Activated naive CD8-positive, alpha-beta T cell treated with anti-CD3 and anti-CD28 coated beads, Interleukin-2, amount 10 ng/mL, durations not matched to agents 7 days and 5 days (primary cell): Measurements from ENCODE around the gene PRDM16. TPM values are rescaled to one million over a fixed set of nuclear protein-coding genes. Genes with fewer than 3 reads are reported as not detected.

Source experiments
- ATAC-seq: fragments of 150-1000 bp; cut with Tn5 transposase; one replicate; pipeline ENCODE4 v1.10.0; 2021; ENCODE audit warnings: low read depth, moderate library complexity
- POLR2A ChIA-PET: fragments of 350-600 bp; sonication (Branson Sonifier 250); formaldehyde crosslinking; loops from one replicate; lab custom pipeline; 2021; ENCODE audit warnings: antibody characterized with exemption; lab: Charles Lee
- DNase-seq: peaks from one replicate; pipeline ENCODE4 v3.0.0; 2021
- H3K27ac Mint-ChIP-seq: one replicate; pipeline ENCODE4 v1.8.0; 2022; ENCODE audit warnings: mild to moderate bottlenecking, mixed read lengths
- H3K27me3 Mint-ChIP-seq: one replicate; pipeline ENCODE4 v1.8.0; 2022; ENCODE audit warnings: mild to moderate bottlenecking, moderate library complexity, mixed read lengths
- H3K36me3 Mint-ChIP-seq: one replicate; pipeline ENCODE4 v1.8.0; 2021; ENCODE audit warnings: mild to moderate bottlenecking, mixed read lengths
- H3K4me1 Mint-ChIP-seq: one replicate; pipeline ENCODE4 v1.8.0; 2021; ENCODE audit warnings: mixed read lengths
- H3K4me3 Mint-ChIP-seq: one replicate; pipeline ENCODE4 v1.8.0; 2022; ENCODE audit warnings: mild to moderate bottlenecking, moderate library complexity, mixed read lengths
- H3K9me3 Mint-ChIP-seq: one replicate; pipeline ENCODE4 v1.8.0; 2021; ENCODE audit warnings: mixed read lengths
- total RNA-seq, 2 experiments: library from RNA; stranded (reverse); gene quantifications; one replicate each; pipeline ENCODE4 v1.2.3, GENCODE V29; 2021

The PRDM16 gene
- total RNA-seq, 2 experiments from 2014 or later, result not detected

DNA sequence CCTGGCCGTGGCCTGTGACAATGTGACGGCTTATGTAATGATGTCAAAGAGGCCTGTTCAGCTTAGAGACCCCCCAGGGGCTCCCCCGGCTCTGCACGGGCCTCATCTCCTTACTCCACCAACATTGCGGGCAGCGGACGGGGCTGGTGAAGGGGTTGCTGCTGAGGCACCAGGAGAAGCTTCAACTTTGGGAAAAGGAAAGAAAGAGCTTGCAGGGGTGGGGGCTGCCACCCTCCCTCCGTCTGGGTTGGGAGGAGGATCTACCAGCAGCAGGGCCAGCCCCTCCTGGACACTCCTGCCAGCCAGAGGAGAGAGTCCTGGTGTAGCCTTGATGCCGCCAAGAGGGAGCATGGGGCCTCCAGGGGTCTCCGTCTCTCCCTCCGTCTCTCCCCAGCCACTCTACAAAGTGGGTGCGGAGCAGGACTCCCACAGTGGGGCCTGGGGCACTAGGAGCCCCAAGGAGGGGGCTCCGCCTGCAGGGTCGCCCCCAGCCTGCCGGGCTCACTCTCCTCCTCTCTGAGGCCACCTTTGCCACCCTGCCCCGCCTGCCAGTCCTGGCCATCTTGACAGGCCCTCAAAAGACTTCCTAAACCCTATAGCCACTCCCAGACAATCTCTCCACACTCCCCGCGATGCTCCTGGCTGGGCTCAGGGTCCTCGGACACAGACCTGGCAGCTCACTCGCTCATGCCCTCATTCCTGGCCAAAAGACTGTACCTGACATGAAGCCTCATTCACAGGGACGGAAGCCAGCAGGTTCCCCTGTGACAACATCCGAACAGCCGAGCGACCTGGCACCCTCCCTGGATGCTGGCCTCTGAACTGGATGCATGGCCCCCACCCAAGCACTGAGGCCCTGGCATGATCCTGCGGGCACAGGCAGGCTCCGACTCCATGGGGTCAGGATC lies 255.0 kb downstream of the PRDM16 start:
- Mint-ChIP-seq H3K36me3 (no peaks in the 10 kb centered on the region), H3K27ac (no peak overlapping the region), H3K9me3 (no peaks in the 10 kb centered on the region), H3K4me3 (no peak overlapping the region), H3K27me3 (no peaks in the 10 kb centered on the region), H3K4me1 (no peaks in the 10 kb centered on the region)
- DNase-seq (no peak), ATAC-seq (no peak)
- POLR2A ChIA-PET, result no interaction called here

DNA sequence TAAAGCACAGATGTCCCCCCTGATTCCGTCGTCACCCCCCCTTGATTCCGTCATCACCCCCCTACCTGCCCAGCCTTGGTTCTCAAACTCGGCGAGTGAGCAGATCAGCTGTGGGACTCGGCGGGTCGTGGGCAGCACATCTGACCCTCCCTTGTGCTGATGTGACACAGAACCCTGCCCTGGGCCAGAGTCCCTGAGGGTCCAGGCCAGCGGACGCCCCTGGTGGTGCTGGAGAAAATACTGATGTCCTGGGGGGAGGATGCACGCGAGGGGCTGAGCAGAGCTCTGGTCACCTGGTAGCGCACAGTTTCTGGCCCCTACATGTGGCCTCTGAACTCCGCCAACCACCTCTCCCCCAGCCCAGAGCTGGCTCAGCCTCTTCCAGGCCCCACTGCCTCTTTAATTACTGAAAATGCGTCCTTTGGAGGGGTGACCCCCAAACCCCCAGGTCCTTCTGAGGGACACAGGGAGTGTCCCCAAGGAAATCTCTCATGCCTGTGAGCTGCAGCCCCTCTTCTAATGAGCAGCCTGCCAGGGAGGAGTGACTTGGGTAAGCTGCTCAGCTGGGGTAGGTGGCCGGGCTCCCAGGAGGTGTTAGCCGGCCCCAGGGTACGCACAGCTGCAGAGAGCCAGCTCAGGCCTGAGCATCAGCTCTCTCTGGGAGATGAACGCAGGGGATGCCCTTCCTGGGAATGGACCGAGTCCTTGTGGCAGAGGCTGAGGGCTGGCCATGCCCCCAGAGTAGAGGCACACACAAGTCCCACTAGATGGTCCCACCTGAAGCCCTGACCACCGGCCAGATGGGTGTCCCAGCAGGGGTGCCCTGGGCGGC lies 255.9 kb downstream of the PRDM16 start:
- Mint-ChIP-seq H3K36me3 (no peaks in the 10 kb centered on the region), H3K27me3 (no peaks in the 10 kb centered on the region), H3K4me1 (no peaks in the 10 kb centered on the region), H3K27ac (no peak overlapping the region), H3K9me3 (no peaks in the 10 kb centered on the region), H3K4me3 (no peak overlapping the region)
- ATAC-seq (no peak), DNase-seq (no peak)
- POLR2A ChIA-PET, result no interaction called here

DNA sequence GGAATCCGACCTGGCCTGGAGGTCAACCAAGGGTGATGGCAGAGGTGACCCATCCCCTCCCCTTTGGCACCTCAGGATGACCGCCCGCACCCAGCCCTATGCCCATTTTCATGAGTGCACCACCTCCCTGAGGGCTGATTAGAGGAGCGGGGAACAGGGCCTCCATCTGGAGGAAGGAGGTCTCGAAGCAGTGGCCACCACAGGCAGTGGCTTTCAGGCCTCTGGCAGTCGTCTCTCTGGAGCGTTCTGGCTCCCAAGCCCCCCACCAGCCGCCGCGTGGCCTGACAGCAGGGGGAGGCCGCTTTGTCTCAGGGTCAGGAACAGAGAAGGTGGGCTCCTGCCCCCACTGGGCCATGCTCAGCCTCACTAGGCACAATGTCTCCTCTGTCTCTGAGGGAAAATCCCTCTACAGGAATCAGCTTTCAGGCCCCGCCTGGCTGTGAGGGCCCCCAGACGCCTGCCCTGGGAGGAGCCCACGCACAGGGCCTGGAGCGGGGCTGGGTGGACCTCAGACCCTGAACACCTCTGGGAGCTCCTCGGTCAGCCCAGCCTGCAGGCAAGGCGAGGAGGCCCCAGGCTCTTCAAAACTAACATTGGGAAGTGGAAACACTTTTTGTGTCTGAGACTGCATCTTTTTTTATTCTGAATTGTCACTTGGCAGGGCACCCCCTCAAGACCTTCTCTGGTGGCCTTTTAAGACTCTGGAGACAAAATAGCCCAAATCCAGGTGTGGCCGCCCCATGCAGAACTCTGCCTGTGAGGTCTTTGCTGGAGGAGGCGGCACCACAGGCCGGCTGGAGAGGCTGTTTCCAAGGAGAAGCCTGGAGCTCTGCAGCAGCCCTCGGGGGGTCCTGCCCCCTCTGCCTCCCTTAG lies 257.7 kb downstream of the PRDM16 start:
- no peaks in the 10 kb centered on the region for H3K36me3 Mint-ChIP-seq
- POLR2A ChIA-PET, result no interaction called here
- no peak for ATAC-seq
- H3K27me3 Mint-ChIP-seq, result no peaks in the 10 kb centered on the region
- H3K9me3 Mint-ChIP-seq, result no peaks in the 10 kb centered on the region
- no peaks in the 10 kb centered on the region for H3K4me1 Mint-ChIP-seq
- no peak overlapping the region for H3K27ac Mint-ChIP-seq
- no peak overlapping the region for H3K4me3 Mint-ChIP-seq
- no peak for DNase-seq

GRCh38 chr1:3327389-3327702 lies 258.3 kb downstream of the PRDM16 start:
- Mint-ChIP-seq H3K27me3 (no peaks in the 10 kb centered on the region), H3K9me3 (no peaks in the 10 kb centered on the region), H3K36me3 (no peaks in the 10 kb centered on the region), H3K4me1 (no peaks in the 10 kb centered on the region), H3K27ac (no peak overlapping the region), H3K4me3 (no peak overlapping the region)
- DNase-seq, result no peak
- ATAC-seq, result no peak
- POLR2A ChIA-PET, result no interaction called here

- DNase-seq, result no peak
- Mint-ChIP-seq H3K27ac (no peak overlapping the region), H3K36me3 (no peaks in the 10 kb centered on the region), H3K4me1 (no peaks in the 10 kb centered on the region), H3K9me3 (no peaks in the 10 kb centered on the region), H3K27me3 (no peaks in the 10 kb centered on the region), H3K4me3 (no peak overlapping the region)
- no peak for ATAC-seq
- POLR2A ChIA-PET, result no interaction called here
These were observed 259.1 kb downstream of the PRDM16 start for GRCh38 chr1:3327936-3328590.

GRCh38 chr1:3329640-3330281 lies 260.8 kb downstream of the PRDM16 start:
- Mint-ChIP-seq H3K9me3 (no peaks in the 10 kb centered on the region), H3K36me3 (no peaks in the 10 kb centered on the region), H3K4me3 (no peak overlapping the region), H3K27me3 (no peaks in the 10 kb centered on the region), H3K4me1 (no peaks in the 10 kb centered on the region), H3K27ac (no peak overlapping the region)
- ATAC-seq (no peak), DNase-seq (no peak)
- POLR2A ChIA-PET, result no interaction called here

DNA sequence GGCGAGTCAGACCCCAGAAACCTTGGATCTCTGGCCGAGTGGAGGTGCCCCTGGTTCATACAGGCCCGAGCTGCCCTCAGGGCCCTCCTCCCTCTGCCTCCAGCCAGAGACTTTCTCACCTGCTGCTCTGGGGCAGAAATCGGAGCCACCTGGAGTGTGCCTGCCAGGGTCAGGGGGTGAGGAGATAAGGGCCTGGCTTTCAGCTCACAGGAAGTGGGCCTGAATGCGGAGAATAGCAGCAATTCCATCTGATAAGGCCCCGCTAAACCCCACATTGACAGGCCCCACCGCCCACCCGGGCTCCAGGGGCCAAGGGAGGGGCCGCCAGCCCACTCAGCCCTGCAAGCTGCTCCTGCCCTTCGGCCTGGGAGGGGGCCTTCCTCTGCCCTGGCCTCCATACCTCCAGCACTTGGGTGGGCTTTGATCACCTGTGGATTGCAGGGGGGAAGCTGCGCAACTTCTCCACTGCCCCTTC lies 261.8 kb downstream of the PRDM16 start:
- Mint-ChIP-seq H3K36me3 (no peaks in the 10 kb centered on the region), H3K4me3 (no peak overlapping the region), H3K27me3 (no peaks in the 10 kb centered on the region), H3K9me3 (no peaks in the 10 kb centered on the region), H3K4me1 (no peaks in the 10 kb centered on the region), H3K27ac (no peak overlapping the region)
- POLR2A ChIA-PET, result no interaction called here
- no peak for DNase-seq
- no peak for ATAC-seq

DNA sequence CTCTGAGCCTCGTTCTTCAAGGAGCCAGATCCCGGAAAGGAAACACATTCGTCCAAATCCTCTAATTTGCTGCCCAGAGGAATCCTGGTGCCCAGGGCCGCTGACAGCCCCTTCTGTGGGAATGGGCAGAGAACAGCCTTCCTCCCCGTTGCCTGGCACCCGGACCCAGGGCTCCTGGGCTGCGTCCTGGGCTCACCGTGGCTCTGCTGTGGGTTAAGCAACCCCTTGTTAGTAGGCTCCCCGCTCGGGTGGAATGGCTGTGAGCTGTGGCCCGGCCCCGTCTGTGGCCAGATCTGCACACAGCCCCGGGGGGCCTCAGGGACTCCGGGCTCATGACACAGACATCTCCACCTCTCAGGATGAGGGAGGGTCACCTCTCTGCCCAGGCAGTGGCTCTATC lies 262.6 kb downstream of the PRDM16 start:
- H3K27me3 Mint-ChIP-seq, result no peaks in the 10 kb centered on the region
- no peaks in the 10 kb centered on the region for H3K9me3 Mint-ChIP-seq
- ATAC-seq, result no peak
- DNase-seq, result no peak
- H3K4me1 Mint-ChIP-seq, result no peaks in the 10 kb centered on the region
- POLR2A ChIA-PET, result no interaction called here
- H3K27ac Mint-ChIP-seq, result no peak overlapping the region
- H3K36me3 Mint-ChIP-seq, result no peaks in the 10 kb centered on the region
- H3K4me3 Mint-ChIP-seq, result no peak overlapping the region

GRCh38 chr1:3332043-3332442 lies 263.0 kb downstream of the PRDM16 start:
- Mint-ChIP-seq H3K27me3 (no peaks in the 10 kb centered on the region), H3K27ac (no peak overlapping the region), H3K4me3 (no peak overlapping the region), H3K9me3 (no peaks in the 10 kb centered on the region), H3K4me1 (no peaks in the 10 kb centered on the region), H3K36me3 (no peaks in the 10 kb centered on the region)
- DNase-seq (no peak), ATAC-seq (no peak)
- POLR2A ChIA-PET, result no interaction called here

GRCh38 chr1:3332662-3333061 lies 263.7 kb downstream of the PRDM16 start:
- DNase-seq (no peak), ATAC-seq (no peak)
- Mint-ChIP-seq H3K4me3 (no peak overlapping the region), H3K27me3 (no peaks in the 10 kb centered on the region), H3K36me3 (no peaks in the 10 kb centered on the region), H3K9me3 (no peaks in the 10 kb centered on the region), H3K27ac (no peak overlapping the region), H3K4me1 (no peaks in the 10 kb centered on the region)
- POLR2A ChIA-PET, result no interaction called here

GRCh38 chr1:3333903-3334302 lies 264.9 kb downstream of the PRDM16 start:
- no peaks in the 10 kb centered on the region for H3K27me3 Mint-ChIP-seq
- POLR2A ChIA-PET, result no interaction called here
- no peaks in the 10 kb centered on the region for H3K9me3 Mint-ChIP-seq
- no peak overlapping the region for H3K27ac Mint-ChIP-seq
- ATAC-seq (no peak), DNase-seq (no peak)
- no peaks in the 10 kb centered on the region for H3K36me3 Mint-ChIP-seq
- H3K4me1 Mint-ChIP-seq, result no peaks in the 10 kb centered on the region
- H3K4me3 Mint-ChIP-seq, result no peak overlapping the region

- Mint-ChIP-seq H3K27ac (no peak overlapping the region), H3K9me3 (no peaks in the 10 kb centered on the region), H3K4me3 (no peak overlapping the region), H3K4me1 (no peaks in the 10 kb centered on the region), H3K36me3 (no peaks in the 10 kb centered on the region), H3K27me3 (no peaks in the 10 kb centered on the region)
- no peak for DNase-seq
- ATAC-seq, result no peak
- POLR2A ChIA-PET, result no interaction called here
These were observed 265.4 kb downstream of the PRDM16 start for GRCh38 chr1:3334366-3334765.
